K562 (cell line): Measurements from ENCODE around the gene PON3. TPM values are rescaled to one million over a fixed set of nuclear protein-coding genes. Genes with fewer than 3 reads are reported as not detected.

ENCODE experiments used
- ATF1 ChIP-seq, 2 experiments: fragments of 450-650 bp in 1 of 2; IDR thresholded peaks; 2 replicates each; pipeline ENCODE4 v1.6.1; 2016; ENCODE audit warnings: missing compliant biosample characterization in 1 of 2, missing genetic modification characterization in 1 of 2
- MAZ ChIP-seq, 2 experiments: fragments of 450-650 bp in 1 of 2; sonication (generic) in 1 of 2; formaldehyde crosslinking; IDR thresholded peaks in 1 of 2; conservative IDR thresholded peaks in 1 of 2; 2 replicates each; pipeline versions ENCODE4 v1.4.0 to v1.5.0; 2020; ENCODE audit warnings: mild to moderate bottlenecking in 1 of 2, missing genetic modification reagents in 1 of 2
- MEIS2 ChIP-seq: fragments of 450-650 bp; IDR thresholded peaks from 2 replicates; pipeline ENCODE4 v1.6.1; 2014; ENCODE audit warnings: mild to moderate bottlenecking; ENCODE audit not compliant: partially characterized antibody
- MXI1 ChIP-seq: IDR thresholded peaks from 2 replicates; pipeline ENCODE4 v1.6.1; 2011; ENCODE audit warnings: low read depth, mild to moderate bottlenecking, improper control_type of control experiment, low read length
- SAFB ChIP-seq: fragments of 200-400 bp; formaldehyde crosslinking; IDR thresholded peaks from 2 replicates; pipeline ENCODE4 v1.6.1; 2017; ENCODE audit warnings: low read depth, low read length, borderline replicate concordance
- TBL1XR1 ChIP-seq, 2 experiments: IDR thresholded peaks; 2 replicates each; pipeline ENCODE4 v1.6.1; 2012; ENCODE audit warnings: improper control_type of control experiment in 2 of 2, low read length in 2 of 2, mild to moderate bottlenecking in 1 of 2
- ZBTB7A ChIP-seq: IDR thresholded peaks from 2 replicates; pipeline ENCODE4 v1.6.1; 2011; ENCODE audit warnings: low read depth, mild to moderate bottlenecking, low read length, moderate library complexity, borderline replicate concordance; ENCODE audit not compliant: control insufficient read depth
- ZFX ChIP-seq: sonication (generic); formaldehyde crosslinking; IDR thresholded peaks from 2 replicates; pipeline ENCODE4 v1.8.0; 2022; ENCODE audit warnings: mild to moderate bottlenecking, missing genetic modification reagents, moderate library complexity
- polyA plus RNA-seq, 8 experiments: library from polyadenylated mRNA; depleted of rRNA in 4 of 8; stranded (reverse) in 5 of 8; unstranded in 3 of 8; fragments of >200 nt; fragmentation: Nextera tagmentation in 2 of 8; fragmentation: Illumina TruSeq in 1 of 8; extraction: Ambion mirVana in 2 of 8; extraction: Trizol in 1 of 8; gene quantifications; 2 replicates each; pipeline versions ENCODE4 v1.2.1 to v1.2.3, GENCODE V29; 2011 to 2014; ENCODE audit warnings: inconsistent platforms in 1 of 8, missing spikeins in 1 of 8
- total RNA-seq, 7 experiments: library from RNA; depleted of rRNA in 6 of 7; stranded (reverse); fragments of >200 nt in 6 of 7; fragmentation: Illumina TruSeq in 2 of 7; extraction: Trizol in 2 of 7; gene quantifications; 2 replicates each; pipeline versions ENCODE4 v1.2.1 to v1.2.3, GENCODE V29; 2011 to 2021; ENCODE audit warnings: low replicate concordance in 1 of 7
- TF ChIP-seq, protein P1 (sequence below): fragments of 150-350 bp; IDR thresholded peaks from 2 replicates; pipeline ENCODE4 v1.6.1; 2014; ENCODE audit warnings: low read depth, mild to moderate bottlenecking, low read length, borderline replicate concordance
- TF ChIP-seq, protein P2 (sequence below): fragments of 450-650 bp; IDR thresholded peaks from 2 replicates; pipeline ENCODE4 v1.6.1; 2016
- TF ChIP-seq, protein P3 (sequence below): sonication (generic); formaldehyde crosslinking; IDR thresholded peaks from 2 replicates; pipeline ENCODE4 v1.9.0; 2022; ENCODE audit warnings: mild to moderate bottlenecking, missing genetic modification reagents
- TF ChIP-seq, protein P4 (sequence below): fragments of 450-650 bp; formaldehyde crosslinking; IDR thresholded peaks from 2 replicates; pipeline ENCODE4 v1.4.0; 2020; ENCODE audit warnings: mild to moderate bottlenecking, moderate library complexity
- TF ChIP-seq, protein P5 (sequence below): fragments of 450-650 bp; IDR thresholded peaks from 2 replicates; pipeline ENCODE4 v1.6.1; 2017; ENCODE audit warnings: antibody characterized with exemption, mild to moderate bottlenecking

Gene PON3
- total and polyA plus RNA-seq, 9 of the 15 experiments (the other 6 are each of a cell fraction or from before 2014, with no cell fraction given): 0.15 to 0.38 (median 0.18) TPM; not detected in 6

DNA sequence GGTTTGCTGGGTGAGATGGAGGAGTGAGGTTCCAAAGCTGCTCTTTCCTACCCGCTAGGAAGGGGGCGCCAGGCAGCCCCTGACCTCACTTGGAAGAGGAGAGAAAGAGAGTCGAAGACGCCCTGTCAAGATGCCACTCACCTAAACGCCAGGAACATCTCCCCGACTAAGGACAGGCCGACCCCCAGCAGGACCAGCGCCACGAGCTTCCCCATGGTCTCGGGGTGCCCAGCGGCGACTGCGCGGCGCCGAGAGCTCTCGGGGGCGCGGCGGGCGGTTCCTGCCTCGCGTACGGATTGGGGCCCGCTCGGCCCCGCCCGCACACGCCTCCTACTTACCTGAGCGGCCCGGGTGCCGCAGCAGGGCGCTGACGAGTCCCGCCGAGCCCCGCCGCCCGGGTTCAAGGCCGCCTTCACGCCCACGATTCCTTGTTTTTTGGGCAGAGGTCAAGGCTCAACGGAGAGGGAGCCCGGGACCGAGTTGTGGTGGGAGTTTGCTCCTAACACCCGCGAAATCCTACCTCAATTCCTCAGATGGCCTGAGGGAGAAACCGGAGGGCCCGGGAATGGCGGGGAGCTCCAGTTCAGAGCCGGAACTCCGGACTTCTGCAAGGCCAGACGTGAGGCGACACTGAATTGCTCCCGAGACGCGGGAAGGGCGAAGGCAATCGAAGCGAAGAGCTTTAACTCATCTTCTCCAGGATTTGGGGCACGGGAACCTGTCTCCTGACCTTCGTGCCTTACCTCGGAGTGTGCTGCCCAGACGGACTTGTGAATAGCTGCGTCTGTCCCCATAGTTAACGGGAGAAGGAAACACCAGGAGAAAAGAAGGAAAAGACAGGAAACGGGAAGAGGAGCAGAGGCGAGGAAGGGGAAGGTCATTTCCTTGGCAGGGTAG is at the start of gene PON3 (continued):
- TF ChIP-seq ZBTB7A (peak; percentile 55; the same call in 1 of the 2 replicates), ZFX (CRISPR knock-in tag) (peak; percentile 61), MEIS2 (peak; percentile 19), SAFB (no peak), MAZ (CRISPR knock-in tag; conservative IDR thresholded peaks at IDR 0.05 in 1 of 2, IDR thresholded peaks at IDR 0.05 in 1 of 2) (peak; percentile 12 to 33; a peak in 1 of 4 replicates), TBL1XR1 (IDR thresholded peaks at IDR 0.05; ENCODE audit: low read length in 2 of 2) (no peak), MXI1 (no peak), ATF1 (CRISPR knock-in tag; IDR thresholded peaks at IDR 0.05) (no peak), ATF1 (tag; IDR thresholded peaks at IDR 0.05) (0 out of 2 replicates have a peak, but pooled peaks have one; percentile 21)
- TF ChIP-seq, protein P1, sequence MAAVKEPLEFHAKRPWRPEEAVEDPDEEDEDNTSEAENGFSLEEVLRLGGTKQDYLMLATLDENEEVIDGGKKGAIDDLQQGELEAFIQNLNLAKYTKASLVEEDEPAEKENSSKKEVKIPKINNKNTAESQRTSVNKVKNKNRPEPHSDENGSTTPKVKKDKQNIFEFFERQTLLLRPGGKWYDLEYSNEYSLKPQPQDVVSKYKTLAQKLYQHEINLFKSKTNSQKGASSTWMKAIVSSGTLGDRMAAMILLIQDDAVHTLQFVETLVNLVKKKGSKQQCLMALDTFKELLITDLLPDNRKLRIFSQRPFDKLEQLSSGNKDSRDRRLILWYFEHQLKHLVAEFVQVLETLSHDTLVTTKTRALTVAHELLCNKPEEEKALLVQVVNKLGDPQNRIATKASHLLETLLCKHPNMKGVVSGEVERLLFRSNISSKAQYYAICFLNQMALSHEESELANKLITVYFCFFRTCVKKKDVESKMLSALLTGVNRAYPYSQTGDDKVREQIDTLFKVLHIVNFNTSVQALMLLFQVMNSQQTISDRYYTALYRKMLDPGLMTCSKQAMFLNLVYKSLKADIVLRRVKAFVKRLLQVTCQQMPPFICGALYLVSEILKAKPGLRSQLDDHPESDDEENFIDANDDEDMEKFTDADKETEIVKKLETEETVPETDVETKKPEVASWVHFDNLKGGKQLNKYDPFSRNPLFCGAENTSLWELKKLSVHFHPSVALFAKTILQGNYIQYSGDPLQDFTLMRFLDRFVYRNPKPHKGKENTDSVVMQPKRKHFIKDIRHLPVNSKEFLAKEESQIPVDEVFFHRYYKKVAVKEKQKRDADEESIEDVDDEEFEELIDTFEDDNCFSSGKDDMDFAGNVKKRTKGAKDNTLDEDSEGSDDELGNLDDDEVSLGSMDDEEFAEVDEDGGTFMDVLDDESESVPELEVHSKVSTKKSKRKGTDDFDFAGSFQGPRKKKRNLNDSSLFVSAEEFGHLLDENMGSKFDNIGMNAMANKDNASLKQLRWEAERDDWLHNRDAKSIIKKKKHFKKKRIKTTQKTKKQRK: no peak
- TF ChIP-seq, protein P2, sequence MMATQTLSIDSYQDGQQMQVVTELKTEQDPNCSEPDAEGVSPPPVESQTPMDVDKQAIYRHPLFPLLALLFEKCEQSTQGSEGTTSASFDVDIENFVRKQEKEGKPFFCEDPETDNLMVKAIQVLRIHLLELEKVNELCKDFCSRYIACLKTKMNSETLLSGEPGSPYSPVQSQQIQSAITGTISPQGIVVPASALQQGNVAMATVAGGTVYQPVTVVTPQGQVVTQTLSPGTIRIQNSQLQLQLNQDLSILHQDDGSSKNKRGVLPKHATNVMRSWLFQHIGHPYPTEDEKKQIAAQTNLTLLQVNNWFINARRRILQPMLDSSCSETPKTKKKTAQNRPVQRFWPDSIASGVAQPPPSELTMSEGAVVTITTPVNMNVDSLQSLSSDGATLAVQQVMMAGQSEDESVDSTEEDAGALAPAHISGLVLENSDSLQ: peak; percentile 70
- TF ChIP-seq, protein P3, sequence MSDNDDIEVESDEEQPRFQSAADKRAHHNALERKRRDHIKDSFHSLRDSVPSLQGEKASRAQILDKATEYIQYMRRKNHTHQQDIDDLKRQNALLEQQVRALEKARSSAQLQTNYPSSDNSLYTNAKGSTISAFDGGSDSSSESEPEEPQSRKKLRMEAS: no peak
- TF ChIP-seq, protein P4, sequence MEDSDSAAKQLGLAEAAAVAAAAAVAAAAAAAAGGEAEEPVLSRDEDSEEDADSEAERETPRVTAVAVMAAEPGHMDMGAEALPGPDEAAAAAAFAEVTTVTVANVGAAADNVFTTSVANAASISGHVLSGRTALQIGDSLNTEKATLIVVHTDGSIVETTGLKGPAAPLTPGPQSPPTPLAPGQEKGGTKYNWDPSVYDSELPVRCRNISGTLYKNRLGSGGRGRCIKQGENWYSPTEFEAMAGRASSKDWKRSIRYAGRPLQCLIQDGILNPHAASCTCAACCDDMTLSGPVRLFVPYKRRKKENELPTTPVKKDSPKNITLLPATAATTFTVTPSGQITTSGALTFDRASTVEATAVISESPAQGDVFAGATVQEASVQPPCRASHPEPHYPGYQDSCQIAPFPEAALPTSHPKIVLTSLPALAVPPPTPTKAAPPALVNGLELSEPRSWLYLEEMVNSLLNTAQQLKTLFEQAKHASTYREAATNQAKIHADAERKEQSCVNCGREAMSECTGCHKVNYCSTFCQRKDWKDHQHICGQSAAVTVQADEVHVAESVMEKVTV (CRISPR knock-in tag): no peak
- TF ChIP-seq, protein P5, sequence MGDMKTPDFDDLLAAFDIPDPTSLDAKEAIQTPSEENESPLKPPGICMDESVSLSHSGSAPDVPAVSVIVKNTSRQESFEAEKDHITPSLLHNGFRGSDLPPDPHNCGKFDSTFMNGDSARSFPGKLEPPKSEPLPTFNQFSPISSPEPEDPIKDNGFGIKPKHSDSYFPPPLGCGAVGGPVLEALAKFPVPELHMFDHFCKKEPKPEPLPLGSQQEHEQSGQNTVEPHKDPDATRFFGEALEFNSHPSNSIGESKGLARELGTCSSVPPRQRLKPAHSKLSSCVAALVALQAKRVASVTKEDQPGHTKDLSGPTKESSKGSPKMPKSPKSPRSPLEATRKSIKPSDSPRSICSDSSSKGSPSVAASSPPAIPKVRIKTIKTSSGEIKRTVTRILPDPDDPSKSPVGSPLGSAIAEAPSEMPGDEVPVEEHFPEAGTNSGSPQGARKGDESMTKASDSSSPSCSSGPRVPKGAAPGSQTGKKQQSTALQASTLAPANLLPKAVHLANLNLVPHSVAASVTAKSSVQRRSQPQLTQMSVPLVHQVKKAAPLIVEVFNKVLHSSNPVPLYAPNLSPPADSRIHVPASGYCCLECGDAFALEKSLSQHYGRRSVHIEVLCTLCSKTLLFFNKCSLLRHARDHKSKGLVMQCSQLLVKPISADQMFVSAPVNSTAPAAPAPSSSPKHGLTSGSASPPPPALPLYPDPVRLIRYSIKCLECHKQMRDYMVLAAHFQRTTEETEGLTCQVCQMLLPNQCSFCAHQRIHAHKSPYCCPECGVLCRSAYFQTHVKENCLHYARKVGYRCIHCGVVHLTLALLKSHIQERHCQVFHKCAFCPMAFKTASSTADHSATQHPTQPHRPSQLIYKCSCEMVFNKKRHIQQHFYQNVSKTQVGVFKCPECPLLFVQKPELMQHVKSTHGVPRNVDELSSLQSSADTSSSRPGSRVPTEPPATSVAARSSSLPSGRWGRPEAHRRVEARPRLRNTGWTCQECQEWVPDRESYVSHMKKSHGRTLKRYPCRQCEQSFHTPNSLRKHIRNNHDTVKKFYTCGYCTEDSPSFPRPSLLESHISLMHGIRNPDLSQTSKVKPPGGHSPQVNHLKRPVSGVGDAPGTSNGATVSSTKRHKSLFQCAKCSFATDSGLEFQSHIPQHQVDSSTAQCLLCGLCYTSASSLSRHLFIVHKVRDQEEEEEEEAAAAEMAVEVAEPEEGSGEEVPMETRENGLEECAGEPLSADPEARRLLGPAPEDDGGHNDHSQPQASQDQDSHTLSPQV: no peak
